OCI-LY1 (cell line): Measurements from ENCODE around the gene RPS24.

Experiments used
- CTCF ChIP-seq: fragments of 200-600 bp; sonication (generic), shearing (Covaris generic); IDR thresholded peaks from 2 replicates; pipeline ENCODE4 v1.5.1; 2017; ENCODE audit warnings: mild to moderate bottlenecking, antibody characterized with exemption, low read length, moderate library complexity, mixed read lengths
- EZH2 ChIP-seq: fragments of 200-600 bp; sonication (generic), shearing (Covaris generic); IDR thresholded peaks from 2 replicates; pipeline ENCODE4 v1.8.0; 2017; ENCODE audit warnings: borderline replicate concordance, mixed run types, mild to moderate bottlenecking, antibody characterized with exemption, low read length, moderate library complexity, mixed read lengths

- no peak for TF ChIP-seq CTCF
- TF ChIP-seq EZH2: no peak
Observed at GRCh38 chr10:78071140-78071856, 37.6 kb downstream of the RPS24 start.
